ENCODE results near the gene KIAA1614. TPM values are rescaled to one million over a fixed set of nuclear protein-coding genes. Genes with fewer than 3 reads are reported as not detected.

KIAA1614 gene
- total and polyA plus RNA-seq, 10 of the 15 experiments (the other 5 are each of a cell fraction or from before 2014, with no cell fraction given) = 0.03 to 1.0 (median 0.26) TPM; not detected in 1

DNA sequence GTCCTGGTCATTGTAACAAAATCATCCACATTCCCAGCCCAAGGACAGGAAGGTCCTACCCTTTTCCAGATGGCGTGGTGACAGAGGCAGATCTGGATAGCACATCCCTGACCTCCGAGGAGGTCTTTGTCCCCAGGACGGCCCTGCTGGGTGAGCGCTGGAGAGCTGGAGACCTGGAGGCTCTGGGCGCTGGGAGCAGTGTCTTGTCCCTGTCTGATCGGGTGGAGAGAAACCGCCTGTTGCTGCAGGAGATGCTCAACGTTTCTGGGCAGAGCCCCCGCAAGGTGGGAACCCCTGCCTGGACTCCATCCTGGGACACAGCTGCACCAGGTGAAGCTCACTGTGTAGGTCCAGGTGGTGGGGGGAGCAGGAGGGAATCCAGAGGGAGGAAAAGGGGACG, 4.1 kb downstream of the KIAA1614 start:
- in situ Hi-C loops (cut with MboI) (no loop called here), intact Hi-C loops (cut with micrococcal nuclease; ENCODE audit: unreplicated experiment) (no loop called here)
- Histone ChIP-seq H2AFZ (ENCODE audit: control insufficient read depth, low read depth, low read length) (no peak overlapping the region), H3K9ac (ENCODE audit: control insufficient read depth, insufficient read depth, low read length) (no peak overlapping the region), H3K27me3 (replicated peaks in 1 of 2; ENCODE audit: control insufficient read depth in 2 of 2, insufficient read depth in 2 of 2, low read length in 1 of 2) (peaks cover 0 to 4% of the 10 kb centered on the region in 2 experiments; a peak in 2 of 4 replicates), H3K27ac (ENCODE audit: control insufficient read depth, insufficient read depth) (no peak overlapping the region), H3K36me3 (ENCODE audit: control insufficient read depth in 2 of 2, insufficient read depth in 2 of 2, low read length in 1 of 2) (no peaks in the 10 kb centered on the region), H3K79me2 (ENCODE audit: control insufficient read depth, insufficient read depth, low read length) (no peaks in the 10 kb centered on the region), H3K4me1 (ENCODE audit: control insufficient read depth, insufficient read depth, low read length) (peaks cover 9% of the 10 kb centered on the region), H3K9me3 (replicated peaks; ENCODE audit: control insufficient read depth, insufficient read depth, low read length) (no peaks in the 10 kb centered on the region), H3K4me3 (no peak overlapping the region), H4K20me1 (ENCODE audit: control insufficient read depth, insufficient read depth) (no peaks in the 10 kb centered on the region), H3K4me2 (ENCODE audit: control insufficient read depth, insufficient read depth) (no peak overlapping the region)
- ChIA-PET RAD21 (ENCODE audit: unreplicated experiment) (interaction anchor here (0.9 to 16.7 kb wide), 6 partner anchors 8 to 225 kb away, joined by 3 to 215 read pairs (median 4); no protein-coding TSS in a partner anchor), POLR2A (no interaction called here), CTCF (interaction anchor here (0.9 to 19.8 kb wide), 3 partner anchors 11 to 401 kb away, joined by 3 to 344 read pairs (median 7); no protein-coding TSS in a partner anchor), SMC1A (ENCODE audit: uncharacterized antibody, unreplicated experiment) (interaction anchor here (0.6 to 19.3 kb wide), 4 partner anchors 8 to 39 kb away, joined by 3 to 304 read pairs (median 6); no protein-coding TSS in a partner anchor)
- no TSS peak for BruUV-seq (replicated peaks)
- DNase-seq (ENCODE audit: low read depth, low spot score) = no peak
- no peak for FAIRE-seq
- WGBS (ENCODE audit: insufficient coverage, insufficient replicate concordance, low lambda C conversion rate, missing lambda C conversion rate) = 51% methylated on average over 10 of the region's 10 CpGs
- no peak for TF ChIP-seq RBBP5 (conservative IDR thresholded peaks at IDR 0.05)
- no peak for TF ChIP-seq STAT1 (conservative IDR thresholded peaks at IDR 0.05)
- TF ChIP-seq SUPT20H (IDR thresholded peaks at IDR 0.05; ENCODE audit: borderline replicate concordance, control insufficient read depth, low read depth, low read length) = no peak
- no peak for TF ChIP-seq NRF1 (conservative IDR thresholded peaks at IDR 0.05; ENCODE audit: low read depth, low read length)
- no peak for ATAC-seq

- RAD21 ChIA-PET (ENCODE audit: unreplicated experiment) = interaction anchor here (0.6 to 16.7 kb wide), 7 partner anchors 9 to 381 kb away, joined by 3 to 215 read pairs (median 4); no protein-coding TSS in a partner anchor
- SMC1A ChIA-PET (ENCODE audit: uncharacterized antibody, unreplicated experiment) = interaction anchor here (0.6 to 19.3 kb wide), 4 partner anchors 8 to 39 kb away, joined by 3 to 304 read pairs (median 6); no protein-coding TSS in a partner anchor
- Histone ChIP-seq H3K27ac (ENCODE audit: control insufficient read depth, insufficient read depth) (no peak overlapping the region), H4K20me1 (ENCODE audit: control insufficient read depth, insufficient read depth) (no peaks in the 10 kb centered on the region), H3K4me1 (ENCODE audit: control insufficient read depth, insufficient read depth, low read length) (peaks cover 9% of the 10 kb centered on the region), H3K4me3 (no peak overlapping the region), H3K79me2 (ENCODE audit: control insufficient read depth, insufficient read depth, low read length) (no peaks in the 10 kb centered on the region), H3K9me3 (replicated peaks; ENCODE audit: control insufficient read depth, insufficient read depth, low read length) (no peaks in the 10 kb centered on the region), H3K4me2 (ENCODE audit: control insufficient read depth, insufficient read depth) (no peak overlapping the region), H2AFZ (ENCODE audit: control insufficient read depth, low read depth, low read length) (no peak overlapping the region), H3K36me3 (ENCODE audit: control insufficient read depth in 2 of 2, insufficient read depth in 2 of 2, low read length in 1 of 2) (no peaks in the 10 kb centered on the region), H3K27me3 (replicated peaks in 1 of 2; ENCODE audit: control insufficient read depth in 2 of 2, insufficient read depth in 2 of 2, low read length in 1 of 2) (peaks cover 0 to 5% of the 10 kb centered on the region in 2 experiments; a peak in 2 of 4 replicates), H3K9ac (ENCODE audit: control insufficient read depth, insufficient read depth, low read length) (no peak overlapping the region)
- POLR2A ChIA-PET = no interaction called here
- peak; percentile 21 for ATAC-seq
- CTCF ChIA-PET = interaction anchor here (0.6 to 19.8 kb wide), 6 partner anchors 8 to 401 kb away, joined by 3 to 344 read pairs (median 6); no protein-coding TSS in a partner anchor
- BruUV-seq (replicated peaks) = no TSS peak
- no peak for FAIRE-seq
- in situ Hi-C loops (cut with MboI) (no loop called here), intact Hi-C loops (cut with micrococcal nuclease; ENCODE audit: unreplicated experiment) (no loop called here)
- DNase-seq (ENCODE audit: low read depth, low spot score) = no peak
- WGBS (ENCODE audit: insufficient coverage, insufficient replicate concordance, low lambda C conversion rate, missing lambda C conversion rate) = 44% methylated on average over 12 of the region's 12 CpGs
- no peak for TF ChIP-seq DPF2 (IDR thresholded peaks at IDR 0.05)
- no peak for TF ChIP-seq E4F1 (IDR thresholded peaks at IDR 0.05; ENCODE audit: borderline replicate concordance, partially characterized antibody)
- peak; percentile 6 to 35 (median 24); a peak in 2 of 6 replicates for TF ChIP-seq CTCF (IDR thresholded peaks at IDR 0.05 in 2 of 3, conservative IDR thresholded peaks at IDR 0.05 in 1 of 3; ENCODE audit: control insufficient read depth in 2 of 3, extremely low read depth in 1 of 3, insufficient read depth in 1 of 3, low read depth in 3 of 3, low read length in 3 of 3)
- TF ChIP-seq SMC3 (IDR thresholded peaks at IDR 0.05; ENCODE audit: borderline replicate concordance, low read length) = peak; percentile 32; the same call in 1 of the 2 replicates
- TF ChIP-seq NFYB (IDR thresholded peaks at IDR 0.05; ENCODE audit: insufficient read depth, low read depth, low read length) = 0 out of 2 replicates have a peak, but pooled peaks have one; percentile 11
- no peak for TF ChIP-seq SMAD5 (IDR thresholded peaks at IDR 0.05; ENCODE audit: low read depth)
Measured at GRCh38 chr1:180917306-180918065, 4.8 kb downstream of the KIAA1614 start.

Measured in GM12878 (cell line).